HG03060 (cell line): Measurements from ENCODE around the gene ASH1L.
"Not testable (repeated sequence)": the region's sequence is repeated elsewhere in the genome, so short reads cannot be mapped to it uniquely, and the experiment has no call there.

Experiments
- ATAC-seq: cut with Tn5 transposase; IDR thresholded peaks from one replicate; pipeline ENCODE4 v1.9.1; 2021; ENCODE audit warnings: low read depth, moderate number of reproducible peaks; ENCODE audit not compliant: unreplicated experiment

Gene ASH1L

GRCh38 chr1:155318082-155318481, 244.5 kb downstream of the ASH1L start:
- ATAC-seq, result no peak

- ATAC-seq, result no peak
Measured at GRCh38 chr1:155316922-155317321, 245.7 kb downstream of the ASH1L start.

- ATAC-seq, result no peak
Measured at GRCh38 chr1:155313261-155313660, 249.3 kb downstream of the ASH1L start.

DNA sequence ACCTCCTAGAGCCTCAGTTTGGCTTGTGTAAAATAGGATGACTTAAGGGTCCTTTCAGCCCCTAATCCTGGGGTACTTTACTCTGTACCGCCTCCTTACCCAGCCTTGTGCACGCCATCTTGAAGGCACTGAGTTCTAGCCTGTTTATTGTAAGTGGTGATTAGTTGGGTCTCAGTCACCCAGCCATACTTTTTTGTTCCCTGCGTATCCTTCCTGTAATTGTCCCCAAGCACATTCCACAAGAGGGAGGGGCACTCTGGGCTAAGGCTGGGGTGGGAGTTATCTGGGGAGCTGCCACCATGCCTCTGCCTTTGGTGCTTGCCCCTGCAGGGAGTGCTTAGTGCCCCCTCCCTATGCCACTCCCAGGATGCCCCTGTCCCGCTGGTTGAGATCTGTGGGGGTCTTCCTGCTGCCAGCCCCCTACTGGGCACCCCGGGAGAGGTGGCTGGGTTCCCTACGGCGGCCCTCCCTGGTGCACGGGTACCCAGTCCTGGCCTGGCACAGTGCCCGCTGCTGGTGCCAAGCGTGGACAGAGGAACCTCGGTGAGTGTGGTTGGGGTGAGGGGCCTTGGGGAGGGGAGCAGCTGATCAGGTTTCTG, 253.1 kb downstream of the ASH1L start:
- no peak for ATAC-seq

- ATAC-seq, result peak; percentile 89
Measured at GRCh38 chr1:155308493-155309422, 253.8 kb downstream of the ASH1L start, which contains the start of gene FDPS. Gene FDPS, plus strand, starts transcription at chr1:155308866. Its CDS starts 924 bp downstream, at chr1:155309790.

- ATAC-seq, result no peak
Measured at GRCh38 chr1:155307247-155307740, 255.3 kb downstream of the ASH1L start.

- ATAC-seq, result no peak
Measured at GRCh38 chr1:155305881-155306391, 256.7 kb downstream of the ASH1L start.

DNA sequence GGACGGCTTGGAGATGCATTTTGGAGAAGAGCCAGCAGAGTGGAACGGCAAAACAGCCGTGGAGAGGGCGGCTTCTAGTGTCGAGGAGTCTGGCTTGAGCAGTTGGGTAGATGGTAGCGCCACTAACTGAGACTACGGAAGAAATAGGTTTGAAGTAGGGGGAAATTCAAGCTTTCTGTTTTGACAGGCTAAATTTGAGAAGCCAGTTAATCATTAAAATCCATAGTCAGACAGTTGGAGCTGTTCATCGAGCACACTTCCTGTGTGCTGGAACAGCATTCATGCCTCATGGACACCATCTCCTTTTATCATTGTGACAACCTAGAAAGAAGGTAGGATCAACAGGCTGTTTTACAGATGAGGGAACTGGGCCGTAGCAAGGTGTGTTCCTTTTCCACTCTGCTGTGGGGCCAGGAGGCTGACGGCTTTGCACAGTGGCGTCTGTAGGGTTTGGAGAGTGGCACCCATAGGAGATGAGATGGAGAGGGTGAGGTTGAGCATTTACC, 258.0 kb downstream of the ASH1L start:
- no peak for ATAC-seq

GRCh38 chr1:155301342-155301841, 261.2 kb downstream of the ASH1L start, which contains the start of gene PKLR:
Gene PKLR, minus strand, starts transcription at chr1:155301438. Its CDS starts 43 bp downstream, at chr1:155301395.
- ATAC-seq, result no peak

GRCh38 chr1:155300553-155301329, 261.9 kb downstream of the ASH1L start:
- ATAC-seq, result no peak

GRCh38 chr1:155300024-155300423, 262.6 kb downstream of the ASH1L start:
- ATAC-seq, result no peak

DNA sequence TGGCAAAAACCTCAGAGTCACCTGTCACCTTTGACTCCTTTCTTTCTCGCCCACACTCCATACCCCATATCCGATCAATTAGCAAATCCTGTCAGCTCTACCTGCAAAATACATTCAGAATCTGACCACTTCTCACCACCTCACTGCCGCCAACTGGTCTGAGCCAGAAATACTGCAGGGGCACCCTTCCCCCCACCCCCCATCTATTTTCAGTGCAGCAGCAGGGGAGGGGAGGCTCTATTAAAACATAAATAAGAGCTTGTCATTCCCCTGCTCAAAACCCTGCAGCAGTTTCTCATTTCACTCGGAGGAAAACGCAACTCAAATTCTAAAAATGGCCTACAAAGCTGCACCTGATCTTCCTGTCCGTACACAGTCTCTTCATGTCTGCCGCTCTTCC, 265.2 kb downstream of the ASH1L start:
- no peak for ATAC-seq

DNA sequence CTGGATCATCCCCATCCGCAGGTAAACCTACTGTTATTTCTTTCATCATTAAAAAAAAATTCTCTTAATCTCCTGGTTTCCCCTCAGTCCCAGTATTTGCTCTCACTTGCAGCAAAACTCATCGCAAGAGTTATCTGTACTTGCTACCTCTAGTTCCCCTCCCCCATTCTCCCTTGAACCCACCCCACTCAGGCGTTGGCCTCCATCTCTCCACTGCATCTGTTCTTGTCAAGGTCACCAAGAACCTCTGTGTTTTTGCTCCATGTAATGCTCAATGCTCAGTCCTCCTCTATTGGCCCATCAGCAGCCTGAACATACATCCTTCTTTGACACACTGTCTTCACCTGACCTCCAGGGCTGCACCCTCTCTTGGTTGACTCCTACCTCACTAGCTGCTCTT, 265.9 kb downstream of the ASH1L start:
- no peak for ATAC-seq

- no peak for ATAC-seq
Measured at GRCh38 chr1:155295942-155296267, 266.7 kb downstream of the ASH1L start.

DNA sequence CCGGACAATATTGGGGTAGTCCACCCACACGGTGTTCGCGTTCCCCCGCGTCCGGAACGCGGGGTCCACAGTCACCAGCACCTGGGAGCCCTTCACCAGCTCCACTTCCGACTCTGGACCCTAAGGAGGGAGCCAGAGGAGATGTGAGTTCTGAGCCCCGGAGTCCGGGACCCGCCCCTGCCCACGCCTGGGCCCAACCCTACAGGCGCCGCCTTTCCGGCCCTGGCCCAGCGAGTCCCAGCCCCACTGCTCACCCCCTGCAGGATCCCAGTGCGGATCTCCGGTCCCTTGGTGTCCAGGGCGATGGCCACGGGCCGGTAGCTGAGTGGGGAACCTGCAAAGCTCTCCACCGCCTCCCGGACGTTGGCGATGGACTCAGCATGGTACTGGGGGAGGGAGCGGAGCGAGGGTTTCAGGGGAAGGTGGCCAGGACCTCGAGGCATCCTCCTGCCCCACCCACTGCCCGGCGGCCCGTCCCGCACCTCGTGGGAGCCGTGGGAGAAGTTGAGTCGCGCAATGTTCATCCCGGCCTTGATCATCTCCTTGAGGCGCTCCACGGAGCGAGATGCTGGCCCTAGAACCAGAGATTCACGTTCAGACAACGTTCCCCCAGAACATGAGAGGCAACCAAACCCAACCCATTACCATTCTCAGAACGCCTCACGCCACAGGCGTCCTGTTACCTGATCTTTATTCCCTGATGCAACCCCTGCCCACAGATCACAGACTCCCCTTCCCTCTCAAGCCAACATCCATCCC, 267.2 kb downstream of the ASH1L start:
- no peak for ATAC-seq

DNA sequence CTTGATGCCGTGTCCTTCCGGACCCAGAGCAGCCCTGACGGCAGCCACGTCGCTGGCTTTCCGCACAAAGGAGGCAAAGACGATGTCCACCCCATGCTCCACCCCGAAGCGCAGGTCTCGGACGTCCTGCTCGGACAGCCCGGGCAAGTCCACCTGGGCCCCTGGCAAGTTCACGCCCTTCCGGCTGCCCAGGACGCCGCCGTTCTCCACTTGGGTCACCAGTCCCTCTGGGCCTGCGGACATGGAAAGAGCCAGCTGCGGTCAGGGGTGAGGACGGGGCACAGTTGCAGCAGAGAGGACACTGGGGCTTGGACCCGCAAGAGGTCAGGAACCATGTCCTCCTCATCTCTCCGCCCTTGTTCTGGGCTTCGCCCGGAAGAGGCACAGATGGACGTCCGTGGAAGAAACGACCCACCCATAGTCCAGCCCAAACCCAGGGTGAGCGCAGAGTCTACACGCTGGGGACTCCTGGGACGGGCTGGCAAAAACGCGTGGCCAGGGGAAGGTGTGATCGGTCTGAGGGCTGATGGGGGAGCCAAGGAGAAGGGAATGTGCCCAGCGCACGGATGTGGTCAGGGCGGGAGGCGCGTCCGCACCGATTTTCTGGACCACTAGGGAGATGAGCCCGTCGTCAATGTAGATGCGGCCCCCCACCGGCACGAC, 268.0 kb downstream of the ASH1L start:
- ATAC-seq, result no peak

DNA sequence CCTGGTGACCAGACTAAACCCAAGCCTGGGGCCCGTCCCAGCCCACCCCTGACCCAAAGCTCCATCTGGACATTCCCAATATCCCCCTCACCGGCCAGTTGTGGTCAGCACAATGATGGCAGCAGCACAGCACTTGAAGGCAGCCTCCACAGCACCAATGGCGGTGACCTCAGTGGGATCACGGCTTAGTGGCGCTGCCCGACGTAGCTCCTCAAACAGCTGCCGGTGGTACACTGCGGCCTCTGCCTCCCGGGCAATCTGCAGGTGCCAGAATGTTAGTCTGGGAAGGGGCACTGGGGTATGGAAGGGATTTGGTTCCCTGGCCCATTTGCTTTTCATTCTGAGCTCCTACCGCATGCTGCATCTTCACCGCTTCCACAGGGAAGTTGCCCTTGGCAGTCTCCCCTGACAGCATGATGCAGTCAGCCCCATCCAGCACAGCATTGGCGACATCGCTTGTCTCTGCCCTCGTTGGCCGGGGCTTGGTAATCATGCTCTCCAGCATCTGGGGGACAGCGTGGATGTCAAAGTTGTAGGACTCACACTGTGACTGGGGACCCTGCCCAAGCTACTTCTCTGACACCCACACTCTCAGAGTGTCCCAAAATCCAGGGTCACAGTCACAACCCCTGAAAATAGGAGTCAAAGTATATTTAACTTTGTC, 269.4 kb downstream of the ASH1L start:
- no peak for ATAC-seq

DNA sequence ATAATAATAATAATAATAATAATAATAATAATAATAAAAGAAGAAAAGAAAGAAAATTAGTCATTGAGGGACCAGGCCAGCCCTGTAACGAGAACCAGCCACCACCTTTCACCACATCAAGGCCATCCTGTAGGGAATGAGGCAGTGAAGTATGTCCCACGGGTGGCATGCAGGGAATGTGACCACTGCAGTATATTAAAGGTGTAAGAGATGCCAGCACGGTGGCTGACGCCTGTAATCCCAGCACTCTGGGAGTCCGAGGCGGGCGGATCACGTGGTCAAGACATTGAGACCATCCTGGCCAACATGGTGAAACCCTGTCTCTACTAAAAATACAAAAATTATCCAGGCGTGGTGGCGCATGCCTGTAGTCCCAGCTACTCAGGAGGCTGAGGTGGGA, 271.6 kb downstream of the ASH1L start:
- not testable (repeated sequence) for ATAC-seq
